Limb (tissue), 2 donors: ENCODE data around the gene TRUB1.

Source experiments
- DNase-seq, 2 donors: peaks; one replicate each; pipeline ENCODE4 v3.0.0-alpha.2; 2016; ENCODE audit errors: extremely low spot score in 2 of 2

TRUB1 gene

DNA sequence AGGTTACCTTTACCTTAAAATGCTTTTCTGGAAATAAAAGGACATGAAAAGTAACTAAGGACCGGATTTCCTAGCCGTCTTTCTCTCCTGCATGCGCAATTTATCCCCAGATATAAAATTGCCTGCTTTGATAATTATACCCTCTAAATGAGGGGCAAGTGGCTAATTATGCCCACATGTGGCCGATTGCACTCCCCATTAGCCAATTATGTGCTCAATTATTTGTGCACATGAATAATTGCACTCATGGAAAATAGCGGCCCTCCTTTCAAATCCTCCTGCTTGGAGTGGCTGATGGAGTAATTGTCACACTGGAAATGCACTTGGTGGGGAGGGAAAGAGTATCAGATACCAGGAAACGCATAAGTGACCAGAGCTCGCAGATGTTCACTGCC, 88.7 kb downstream of the TRUB1 start:
- no peak for DNase-seq
